Nephron progenitor cell (in vitro differentiated cells): ENCODE results near the gene CPSF3.

Experiments
- DNase-seq: peaks from one replicate; pipeline ENCODE4 v3.0.0; 2021
- H3K27ac Mint-ChIP-seq: 2 replicates; pipeline ENCODE4 v1.8.0; 2021; ENCODE audit warnings: mild to moderate bottlenecking, moderate library complexity, mixed read lengths
- H3K27me3 Mint-ChIP-seq: 2 replicates; pipeline ENCODE4 v1.8.0; 2021; ENCODE audit warnings: mild to moderate bottlenecking, low read depth, mixed read lengths; ENCODE audit not compliant: poor library complexity
- H3K36me3 Mint-ChIP-seq: 2 replicates; pipeline ENCODE4 v1.8.0; 2021; ENCODE audit warnings: low read depth, mixed read lengths
- H3K4me1 Mint-ChIP-seq: 2 replicates; pipeline ENCODE4 v1.8.0; 2021; ENCODE audit warnings: mixed read lengths
- H3K4me3 Mint-ChIP-seq: 2 replicates; pipeline ENCODE4 v1.8.0; 2021; ENCODE audit warnings: mild to moderate bottlenecking, moderate library complexity, mixed read lengths
- H3K9me3 Mint-ChIP-seq: 2 replicates; pipeline ENCODE4 v1.8.0; 2021; ENCODE audit warnings: mild to moderate bottlenecking, moderate library complexity, mixed read lengths
- CTCF ChIP-seq: fragments of 200-600 bp; sonication (generic); IDR thresholded peaks from 2 replicates; pipeline ENCODE4 v1.5.0; 2021; ENCODE audit warnings: antibody characterized with exemption

CPSF3 gene

DNA sequence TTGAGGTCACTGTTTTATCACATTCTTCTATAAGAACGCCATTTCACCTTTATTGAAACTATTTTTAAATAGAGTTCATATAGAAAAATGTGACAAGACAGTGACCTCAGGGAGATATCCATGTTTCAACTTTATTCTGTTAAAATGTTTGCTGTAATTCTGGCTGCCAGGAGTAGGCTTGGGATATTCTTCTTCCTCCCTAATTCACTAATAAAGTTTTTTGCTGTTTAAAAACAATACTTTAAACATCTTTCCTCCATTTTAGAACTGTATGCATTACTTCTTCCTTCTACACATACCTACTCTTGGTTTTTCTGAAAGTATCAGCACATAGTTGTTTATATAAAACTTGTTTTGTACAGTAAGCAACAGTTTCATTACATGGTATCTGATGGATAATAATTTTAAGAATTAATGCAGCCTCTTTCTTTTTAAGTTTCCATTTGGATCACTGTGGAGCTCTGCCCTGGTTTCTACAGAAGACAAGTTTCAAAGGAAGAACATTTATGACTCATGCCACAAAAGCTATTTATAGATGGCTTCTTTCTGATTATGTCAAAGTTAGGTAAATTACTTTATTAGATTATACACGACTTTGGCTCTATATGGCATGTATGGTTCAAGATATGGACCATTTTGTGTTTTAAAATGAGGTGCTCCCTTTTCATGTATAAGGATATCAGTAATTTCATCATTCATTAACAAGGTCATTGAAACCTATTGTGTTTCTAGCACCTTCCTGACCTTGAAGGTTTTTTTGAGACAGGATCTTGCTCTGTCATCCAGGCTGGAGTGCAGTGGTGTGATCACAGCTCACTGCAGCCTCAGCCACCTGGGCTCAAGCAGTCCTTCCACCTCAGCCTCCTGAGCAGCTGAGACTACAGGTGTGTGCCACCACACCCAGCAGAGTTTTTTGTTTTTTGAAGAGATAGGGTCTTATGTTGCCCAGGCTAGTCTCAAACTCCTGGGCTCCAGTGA is 7.2 kb downstream of the CPSF3 start:
- no peaks in the 10 kb centered on the region for H3K27me3 Mint-ChIP-seq
- no peak overlapping the region for H3K4me3 Mint-ChIP-seq
- TF ChIP-seq CTCF: no peak
- no peaks in the 10 kb centered on the region for H3K9me3 Mint-ChIP-seq
- H3K27ac Mint-ChIP-seq: no peak overlapping the region
- H3K4me1 Mint-ChIP-seq: peaks cover 4% of the 10 kb centered on the region
- DNase-seq: no peak
- H3K36me3 Mint-ChIP-seq: peaks cover 52% of the 10 kb centered on the region

DNA sequence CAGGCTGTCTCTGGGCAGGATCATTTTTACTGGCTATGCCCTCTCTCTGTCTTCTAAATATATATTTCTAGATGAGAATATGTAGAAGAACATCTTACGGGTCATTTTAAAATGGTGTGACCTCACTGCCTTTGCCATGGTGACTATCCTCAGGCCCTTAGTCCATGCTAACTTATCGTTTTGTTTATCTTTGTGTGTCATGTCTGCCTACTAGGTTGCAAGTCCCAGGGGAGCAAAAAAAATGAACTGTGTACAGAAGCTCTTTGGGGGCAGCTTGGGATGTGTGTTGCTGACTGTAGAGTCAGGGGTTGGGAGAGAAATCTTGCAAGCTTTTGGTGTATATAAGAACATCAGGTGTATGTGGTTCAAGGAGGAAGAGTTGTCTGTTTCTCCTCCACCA is 11.0 kb downstream of the CPSF3 start:
- no peak for TF ChIP-seq CTCF
- peaks cover 75% of the 10 kb centered on the region for H3K36me3 Mint-ChIP-seq
- no peak overlapping the region for H3K4me3 Mint-ChIP-seq
- no peaks in the 10 kb centered on the region for H3K4me1 Mint-ChIP-seq
- no peaks in the 10 kb centered on the region for H3K9me3 Mint-ChIP-seq
- H3K27me3 Mint-ChIP-seq: no peaks in the 10 kb centered on the region
- no peak for DNase-seq
- no peak overlapping the region for H3K27ac Mint-ChIP-seq

DNA sequence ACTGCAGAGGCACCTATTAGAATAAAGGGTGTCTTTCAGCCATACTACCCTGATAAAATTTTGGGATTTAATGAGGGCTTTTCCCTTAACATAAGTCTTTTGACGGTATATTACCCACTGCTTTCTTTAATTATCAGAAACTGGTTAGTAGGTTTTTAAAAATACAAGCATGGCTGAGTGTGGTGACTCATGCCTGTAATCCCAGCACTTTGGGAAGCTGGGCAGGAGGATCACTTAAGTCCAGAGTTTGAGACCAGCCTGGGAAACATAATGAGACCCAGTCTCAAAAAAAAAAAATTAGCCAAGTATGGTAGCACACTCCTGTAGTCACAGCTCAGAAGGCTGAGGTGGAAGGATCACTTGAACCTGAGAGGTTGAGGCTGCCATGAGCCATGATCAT is 16.1 kb downstream of the CPSF3 start:
- no peak overlapping the region for H3K27ac Mint-ChIP-seq
- DNase-seq: no peak
- H3K36me3 Mint-ChIP-seq: peaks cover 67% of the 10 kb centered on the region
- H3K27me3 Mint-ChIP-seq: no peaks in the 10 kb centered on the region
- H3K4me1 Mint-ChIP-seq: no peaks in the 10 kb centered on the region
- no peaks in the 10 kb centered on the region for H3K9me3 Mint-ChIP-seq
- H3K4me3 Mint-ChIP-seq: no peak overlapping the region
- no peak for TF ChIP-seq CTCF

DNA sequence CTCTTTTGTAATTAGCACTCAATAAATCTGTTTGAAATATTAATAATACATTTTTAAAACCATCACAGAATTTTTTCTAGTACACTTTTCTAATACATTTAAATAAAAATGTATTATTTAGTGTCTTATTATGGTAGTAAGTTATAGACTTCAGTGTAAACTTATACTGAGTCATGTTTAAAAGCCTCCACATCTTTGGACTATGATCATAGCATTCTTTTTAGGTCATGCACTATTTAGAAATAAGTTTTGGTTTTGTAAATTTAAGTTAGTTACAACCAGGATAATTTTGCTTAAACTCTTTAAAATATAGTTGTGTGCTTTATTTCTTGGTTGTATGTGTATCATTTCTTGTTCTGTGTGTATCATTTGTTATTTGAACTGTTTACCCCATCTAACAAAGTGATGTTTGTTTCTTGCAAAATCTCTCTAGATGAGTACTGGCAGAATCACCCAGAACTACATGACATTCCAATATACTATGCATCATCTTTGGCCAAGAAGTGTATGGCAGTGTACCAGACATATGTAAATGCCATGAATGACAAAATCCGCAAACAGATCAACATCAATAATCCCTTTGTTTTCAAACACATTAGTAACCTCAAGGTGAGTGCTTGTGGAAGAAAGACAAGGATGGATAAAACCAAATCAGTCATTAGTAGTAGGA is 16.7 kb downstream of the CPSF3 start:
- Mint-ChIP-seq H3K4me3 (no peak overlapping the region), H3K36me3 (peaks cover 67% of the 10 kb centered on the region), H3K27ac (no peak overlapping the region), H3K27me3 (no peaks in the 10 kb centered on the region), H3K9me3 (no peaks in the 10 kb centered on the region), H3K4me1 (no peaks in the 10 kb centered on the region)
- no peak for TF ChIP-seq CTCF
- DNase-seq: no peak

DNA sequence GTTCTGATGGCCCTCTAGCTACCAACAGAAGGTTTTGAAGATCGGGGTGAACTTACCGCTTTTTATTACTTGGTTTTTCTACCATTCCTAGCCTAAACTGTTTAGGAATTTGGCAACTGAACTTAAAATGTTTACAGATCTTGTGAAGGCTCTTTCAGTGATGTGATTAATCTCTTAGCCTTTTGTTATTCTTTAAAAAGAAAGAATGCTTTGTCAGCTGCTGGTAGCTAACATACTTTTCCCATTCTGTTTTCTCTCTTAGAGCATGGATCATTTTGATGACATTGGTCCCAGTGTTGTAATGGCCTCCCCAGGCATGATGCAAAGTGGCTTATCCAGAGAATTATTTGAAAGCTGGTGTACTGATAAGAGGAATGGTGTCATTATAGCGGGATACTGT is 18.1 kb downstream of the CPSF3 start:
- peak overlapping the region; percentile 64 for H3K27ac Mint-ChIP-seq
- H3K9me3 Mint-ChIP-seq: no peaks in the 10 kb centered on the region
- peaks cover 69% of the 10 kb centered on the region for H3K36me3 Mint-ChIP-seq
- H3K27me3 Mint-ChIP-seq: no peaks in the 10 kb centered on the region
- no peaks in the 10 kb centered on the region for H3K4me1 Mint-ChIP-seq
- TF ChIP-seq CTCF: no peak
- DNase-seq: no peak
- H3K4me3 Mint-ChIP-seq: no peak overlapping the region
